GM12878 (cell line): ENCODE measurements around the gene UBAC2. TPM values are rescaled to one million over a fixed set of nuclear protein-coding genes. Genes with fewer than 3 reads are reported as not detected.

ENCODE experiments used
- ATAC-seq: fragments of 200-7000 bp; cut with Tn5 transposase; 3 replicates; pipeline ENCODE4 v1.9.1; 2020; ENCODE audit warnings: mild to moderate bottlenecking, moderate library complexity
- BruUV-seq: library from RNA; stranded (reverse); fragments of 400-500 nt; replicated peaks from 2 replicates; lab custom pipeline; 2021; lab: Mats Ljungman, UMichigan
- CTCF ChIA-PET: fragments of 300-600 bp; sonication (Branson Sonifier 250); formaldehyde crosslinking; extraction: SDS; loops from one replicate; lab custom pipeline; 2021; ENCODE audit warnings: inconsistent platforms; lab: Yijun Ruan, JAX
- POLR2A ChIA-PET: fragments of 350-600 bp; formaldehyde crosslinking; extraction: SDS; loops from one replicate; lab custom pipeline; 2021; ENCODE audit warnings: inconsistent platforms; lab: Charles Lee
- RAD21 ChIA-PET: fragments of 300-600 bp; sonication (Branson Sonifier 250); formaldehyde crosslinking; loops from one replicate; lab custom pipeline; 2023; ENCODE audit warnings: antibody characterized with exemption; ENCODE audit not compliant: unreplicated experiment; lab: Charles Lee
- SMC1A ChIA-PET: fragments of 300-600 bp; sonication (Branson Sonifier 250); formaldehyde crosslinking; loops from one replicate; lab custom pipeline; 2023; ENCODE audit not compliant: unreplicated experiment, uncharacterized antibody; lab: Charles Lee
- DNase-seq: peaks from one replicate; pipeline ENCODE4 v3.0.0-alpha.2; 2011; ENCODE audit warnings: low read depth, low spot score
- FAIRE-seq: peaks from 3 replicates; lab custom pipeline; 2011; peaks lifted over from hg19 to GRCh38; lab: Jason Lieb, UNC
- H2AFZ ChIP-seq: 2 replicates; pipeline ENCODE4 v1.6.0; 2011; ENCODE audit warnings: low read depth, low read length, control low read depth; ENCODE audit not compliant: control insufficient read depth
- H3K27ac ChIP-seq: 2 replicates; pipeline ENCODE4 v1.5.1; 2011; ENCODE audit warnings: control low read depth; ENCODE audit not compliant: control insufficient read depth, insufficient read depth
- H3K27me3 ChIP-seq, 2 experiments: replicated peaks in 1 of 2; 2 replicates each; pipeline versions ENCODE4 v1.6.0 to v1.6.1; 2011; ENCODE audit warnings: low read length in 1 of 2; ENCODE audit not compliant: control insufficient read depth in 2 of 2, insufficient read depth in 2 of 2
- H3K36me3 ChIP-seq, 2 experiments: 2 replicates each; pipeline ENCODE4 v1.5.1; 2011; ENCODE audit warnings: low read length in 1 of 2; ENCODE audit not compliant: control insufficient read depth in 2 of 2, insufficient read depth in 2 of 2
- H3K4me1 ChIP-seq: 2 replicates; pipeline ENCODE4 v1.6.1; 2011; ENCODE audit warnings: mild to moderate bottlenecking, low read length, moderate library complexity, mixed read lengths; ENCODE audit not compliant: control insufficient read depth, insufficient read depth
- H3K4me2 ChIP-seq: 2 replicates; pipeline ENCODE4 v1.6.0; 2011; ENCODE audit warnings: control low read depth; ENCODE audit not compliant: control insufficient read depth, insufficient read depth
- H3K4me3 ChIP-seq: fragments of 200-600 bp; sonication (generic); 2 replicates; pipeline ENCODE4 v1.5.1; 2016
- H3K79me2 ChIP-seq: 2 replicates; pipeline ENCODE4 v1.6.0; 2011; ENCODE audit warnings: low read length; ENCODE audit not compliant: control insufficient read depth, insufficient read depth
- H3K9ac ChIP-seq: 2 replicates; pipeline ENCODE4 v1.8.0; 2011; ENCODE audit warnings: low read length, control low read depth, mixed read lengths; ENCODE audit not compliant: control insufficient read depth, insufficient read depth
- H3K9me3 ChIP-seq: replicated peaks from 3 replicates; pipeline ENCODE4 v1.5.1; 2011; ENCODE audit warnings: mild to moderate bottlenecking, low read length; ENCODE audit not compliant: control insufficient read depth, insufficient read depth
- H4K20me1 ChIP-seq: 2 replicates; pipeline ENCODE4 v1.6.0; 2011; ENCODE audit not compliant: control insufficient read depth, insufficient read depth
- BCL11A ChIP-seq: IDR thresholded peaks from 2 replicates; pipeline ENCODE4 v1.6.1; 2011; ENCODE audit warnings: low read depth, low read length
- CBX5 ChIP-seq: sonication (generic); IDR thresholded peaks from 2 replicates; pipeline ENCODE4 v1.6.1; 2016; ENCODE audit warnings: low read depth, moderate library complexity, mild to moderate bottlenecking, inconsistent platforms
- CHD2 ChIP-seq: IDR thresholded peaks from 2 replicates; pipeline ENCODE4 v1.6.1; 2011; ENCODE audit warnings: low read depth, low read length, improper control_type of control experiment, borderline replicate concordance
- EGR1 ChIP-seq, 2 experiments: IDR thresholded peaks; 1 replicate in 1 of 2; 2 replicates in 1 of 2; pipeline ENCODE4 v1.6.1; 2011 to 2012; ENCODE audit warnings: low read depth in 2 of 2, low read length in 2 of 2, borderline replicate concordance in 1 of 2, mild to moderate bottlenecking in 1 of 2, moderate library complexity in 1 of 2
- IRF4 ChIP-seq: IDR thresholded peaks from 2 replicates; pipeline ENCODE4 v1.6.1; 2011; ENCODE audit warnings: low read depth, low read length
- PML ChIP-seq: IDR thresholded peaks from 2 replicates; pipeline ENCODE4 v1.6.1; 2012; ENCODE audit warnings: low read length, inconsistent platforms
- POU2F2 ChIP-seq: IDR thresholded peaks from 3 replicates; pipeline ENCODE4 v1.6.1; 2011; ENCODE audit warnings: low read depth, mild to moderate bottlenecking, low read length, borderline replicate concordance
- RB1 ChIP-seq: fragments of 450-650 bp; formaldehyde crosslinking; IDR thresholded peaks from 2 replicates; pipeline ENCODE4 v1.6.1; 2017; ENCODE audit warnings: mild to moderate bottlenecking, borderline replicate concordance
- SMC3 ChIP-seq: IDR thresholded peaks from 2 replicates; pipeline ENCODE4 v1.6.1; 2011; ENCODE audit warnings: low read length, improper control_type of control experiment, borderline replicate concordance
- SRF ChIP-seq, 2 experiments: IDR thresholded peaks; 2 replicates each; pipeline ENCODE4 v1.6.1; 2011; ENCODE audit warnings: low read depth in 2 of 2, low read length in 2 of 2, mild to moderate bottlenecking in 1 of 2, moderate library complexity in 1 of 2
- WGBS: methylation state at CpG from one replicate; pipeline ENCODE4 v1.1.6; 2016; ENCODE audit warnings: low lambda C conversion rate; ENCODE audit not compliant: insufficient replicate concordance, insufficient coverage; ENCODE audit errors: missing lambda C conversion rate; 5-methylcytosine and 5-hydroxymethylcytosine counted together
- in situ Hi-C: fragments of 300-500 bp; cut with MboI; formaldehyde crosslinking; loops from 9 replicates; pipeline ENCODE4 v1.14.3; 2018; ENCODE audit warnings: mixed read lengths
- intact Hi-C: fragments of 100-400 bp; cut with micrococcal nuclease; formaldehyde crosslinking; loops from one replicate; pipeline ENCODE4 v1.14.2; 2022; ENCODE audit not compliant: unreplicated experiment
- polyA plus RNA-seq, 11 experiments: library from polyadenylated mRNA; depleted of rRNA in 4 of 11; unstranded in 6 of 11; stranded (reverse) in 5 of 11; fragments of >200 nt; fragmentation: Nextera tagmentation in 4 of 11; fragmentation: Illumina TruSeq in 1 of 11; extraction: Ambion mirVana in 4 of 11; extraction: Trizol in 1 of 11; gene quantifications; 1 replicate in 1 of 11; 2 replicates in 10 of 11; pipeline versions ENCODE4 v1.2.1 to v1.2.3, GENCODE V29; 2011 to 2016; ENCODE audit warnings: inconsistent platforms in 2 of 11, missing spikeins in 2 of 11, low read depth in 1 of 11
- total RNA-seq, 4 experiments: library from RNA; depleted of rRNA in 3 of 4; stranded (reverse); fragments of >200 nt in 3 of 4; fragmentation: Illumina TruSeq in 1 of 4; extraction: Trizol in 1 of 4; gene quantifications; 2 replicates each; pipeline versions ENCODE4 v1.2.1 to v1.2.3, GENCODE V29; 2013 to 2021
- TF ChIP-seq, protein P1 (sequence below): fragments of 450-650 bp; IDR thresholded peaks from 2 replicates; pipeline ENCODE4 v1.6.1; 2017; ENCODE audit warnings: mild to moderate bottlenecking
- TF ChIP-seq, protein P2 (sequence below): fragments of 450-650 bp; IDR thresholded peaks from 2 replicates; pipeline ENCODE4 v1.6.1; 2017; ENCODE audit warnings: low read depth, mild to moderate bottlenecking, moderate library complexity
- TF ChIP-seq, protein P3 (sequence below): fragments of 450-650 bp; formaldehyde crosslinking; IDR thresholded peaks from 2 replicates; pipeline ENCODE4 v1.5.0; 2022; ENCODE audit warnings: mild to moderate bottlenecking, missing genetic modification characterization

UBAC2 gene
- total and polyA plus RNA-seq, 10 of the 15 experiments (the other 5 are each of a cell fraction or from before 2014, with no cell fraction given): 3.0 to 54.6 (median 17.4) TPM

DNA sequence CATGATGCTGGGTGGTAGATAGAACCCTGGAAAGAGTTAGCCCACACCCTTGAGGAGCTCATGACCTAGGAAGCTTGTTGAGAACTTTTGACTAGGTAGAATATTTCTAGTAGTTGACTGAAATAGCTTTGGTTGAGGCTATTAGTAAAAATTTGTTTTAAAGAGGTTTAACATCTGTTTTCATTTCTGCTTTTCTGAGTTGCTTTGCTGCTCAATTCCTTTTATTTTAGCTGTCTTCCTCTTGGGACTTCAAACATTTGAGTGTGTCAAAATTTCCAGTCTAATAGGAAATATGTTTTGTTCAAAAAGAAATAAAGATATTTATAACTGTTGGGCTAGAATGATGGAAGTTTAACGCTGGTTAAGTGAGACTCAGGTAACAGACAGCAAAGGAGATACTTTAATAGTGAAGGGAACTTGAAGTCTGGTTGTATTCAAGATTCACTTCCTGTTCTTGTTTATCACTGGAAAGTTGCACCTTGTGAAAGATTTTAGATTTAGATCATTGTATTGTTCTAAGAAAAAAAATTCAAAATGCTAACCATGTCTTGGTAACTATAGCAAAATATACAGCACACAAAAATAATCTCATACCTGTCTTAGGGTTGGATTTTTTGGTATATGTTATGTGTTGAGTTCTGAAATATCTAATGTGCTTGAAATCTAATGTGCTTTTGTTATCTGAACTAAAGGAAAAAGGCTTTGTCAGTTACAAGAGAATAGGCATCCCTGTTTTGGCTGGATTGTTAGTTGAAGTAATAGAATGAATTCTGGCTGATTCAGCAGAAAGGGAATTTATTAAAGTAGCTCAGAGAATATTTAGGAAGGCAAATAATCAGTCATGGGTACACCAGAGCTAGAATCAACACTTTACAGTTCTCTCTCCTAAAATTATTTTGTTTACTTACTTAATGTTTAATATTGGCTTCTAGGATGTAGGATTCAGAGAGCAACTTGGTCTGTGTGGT lies 81.9 kb downstream of the UBAC2 start:
- Histone ChIP-seq H4K20me1 (no peaks in the 10 kb centered on the region), H2AFZ (no peak overlapping the region), H3K9ac (peak overlapping the region; percentile 24), H3K79me2 (peaks cover 16% of the 10 kb centered on the region), H3K27ac (peak overlapping the region; percentile 79), H3K4me3 (peak overlapping the region; percentile 14; the same call in 1 of the 2 replicates), H3K9me3 (no peaks in the 10 kb centered on the region), H3K4me1 (peaks cover 60% of the 10 kb centered on the region), H3K4me2 (peak overlapping the region; percentile 80), H3K36me3 (no peaks in the 10 kb centered on the region; a peak in 2 of 4 replicates), H3K27me3 (no peaks in the 10 kb centered on the region)
- intact Hi-C loops: loop anchor here (2.0 to 5.0 kb wide), 2 partner anchors 18 to 150 kb away; no protein-coding TSS in a partner anchor
- CTCF ChIA-PET: interaction anchor here (0.5 to 6.7 kb wide), 17 partner anchors 11 to 319 kb away, joined by 3 to 54 read pairs (median 4); no protein-coding TSS in a partner anchor
- no peak for DNase-seq
- SMC1A ChIA-PET: interaction anchor here (0.6 to 8.5 kb wide), 35 partner anchors 11 to 153 kb away, joined by 3 to 132 read pairs (median 5); partner anchors contain the start of genes GPR18 and GPR183
- ATAC-seq: peak; percentile 75
- POLR2A ChIA-PET: interaction anchor here (0.7 to 4.6 kb wide), 12 partner anchors 9 to 138 kb away, joined by 3 to 28 read pairs (median 4); no protein-coding TSS in a partner anchor
- 0% methylated on average over 1 of the region's 1 CpG for WGBS
- BruUV-seq: no TSS peak
- in situ Hi-C loops: no loop called here
- FAIRE-seq: peak; percentile 41
- RAD21 ChIA-PET: interaction anchor here (0.7 to 7.9 kb wide), 27 partner anchors 8 to 433 kb away, joined by 3 to 106 read pairs (median 5); partner anchors contain the start of genes GPR18, GPR183, TM9SF2 and UBAC2
- peak; percentile 7; the same call in 1 of the 3 replicates for TF ChIP-seq POU2F2
- no peak for TF ChIP-seq SRF (IDR thresholded peaks at IDR 0.05; ENCODE audit: low read depth in 2 of 2, low read length in 2 of 2)
- TF ChIP-seq, protein P1, sequence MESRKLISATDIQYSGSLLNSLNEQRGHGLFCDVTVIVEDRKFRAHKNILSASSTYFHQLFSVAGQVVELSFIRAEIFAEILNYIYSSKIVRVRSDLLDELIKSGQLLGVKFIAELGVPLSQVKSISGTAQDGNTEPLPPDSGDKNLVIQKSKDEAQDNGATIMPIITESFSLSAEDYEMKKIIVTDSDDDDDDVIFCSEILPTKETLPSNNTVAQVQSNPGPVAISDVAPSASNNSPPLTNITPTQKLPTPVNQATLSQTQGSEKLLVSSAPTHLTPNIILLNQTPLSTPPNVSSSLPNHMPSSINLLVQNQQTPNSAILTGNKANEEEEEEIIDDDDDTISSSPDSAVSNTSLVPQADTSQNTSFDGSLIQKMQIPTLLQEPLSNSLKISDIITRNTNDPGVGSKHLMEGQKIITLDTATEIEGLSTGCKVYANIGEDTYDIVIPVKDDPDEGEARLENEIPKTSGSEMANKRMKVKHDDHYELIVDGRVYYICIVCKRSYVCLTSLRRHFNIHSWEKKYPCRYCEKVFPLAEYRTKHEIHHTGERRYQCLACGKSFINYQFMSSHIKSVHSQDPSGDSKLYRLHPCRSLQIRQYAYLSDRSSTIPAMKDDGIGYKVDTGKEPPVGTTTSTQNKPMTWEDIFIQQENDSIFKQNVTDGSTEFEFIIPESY: no peak
- TF ChIP-seq CBX5: peak; percentile 70; the same call in 1 of the 2 replicates
- TF ChIP-seq CHD2: no peak
- TF ChIP-seq IRF4: peak; percentile 61; the same call in 1 of the 2 replicates
- peak; percentile 72; the same call in 1 of the 2 replicates for TF ChIP-seq BCL11A
- TF ChIP-seq RB1: no peak
- peak; percentile 41; the same call in 1 of the 2 replicates for TF ChIP-seq PML
- TF ChIP-seq SMC3: no peak
- no peak for TF ChIP-seq EGR1 (IDR thresholded peaks at IDR 0.05; ENCODE audit: borderline replicate concordance in 1 of 2, low read depth in 2 of 2, low read length in 2 of 2)
- TF ChIP-seq, protein P2, sequence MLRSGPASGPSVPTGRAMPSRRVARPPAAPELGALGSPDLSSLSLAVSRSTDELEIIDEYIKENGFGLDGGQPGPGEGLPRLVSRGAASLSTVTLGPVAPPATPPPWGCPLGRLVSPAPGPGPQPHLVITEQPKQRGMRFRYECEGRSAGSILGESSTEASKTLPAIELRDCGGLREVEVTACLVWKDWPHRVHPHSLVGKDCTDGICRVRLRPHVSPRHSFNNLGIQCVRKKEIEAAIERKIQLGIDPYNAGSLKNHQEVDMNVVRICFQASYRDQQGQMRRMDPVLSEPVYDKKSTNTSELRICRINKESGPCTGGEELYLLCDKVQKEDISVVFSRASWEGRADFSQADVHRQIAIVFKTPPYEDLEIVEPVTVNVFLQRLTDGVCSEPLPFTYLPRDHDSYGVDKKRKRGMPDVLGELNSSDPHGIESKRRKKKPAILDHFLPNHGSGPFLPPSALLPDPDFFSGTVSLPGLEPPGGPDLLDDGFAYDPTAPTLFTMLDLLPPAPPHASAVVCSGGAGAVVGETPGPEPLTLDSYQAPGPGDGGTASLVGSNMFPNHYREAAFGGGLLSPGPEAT: peak; percentile 89
- TF ChIP-seq, protein P3, sequence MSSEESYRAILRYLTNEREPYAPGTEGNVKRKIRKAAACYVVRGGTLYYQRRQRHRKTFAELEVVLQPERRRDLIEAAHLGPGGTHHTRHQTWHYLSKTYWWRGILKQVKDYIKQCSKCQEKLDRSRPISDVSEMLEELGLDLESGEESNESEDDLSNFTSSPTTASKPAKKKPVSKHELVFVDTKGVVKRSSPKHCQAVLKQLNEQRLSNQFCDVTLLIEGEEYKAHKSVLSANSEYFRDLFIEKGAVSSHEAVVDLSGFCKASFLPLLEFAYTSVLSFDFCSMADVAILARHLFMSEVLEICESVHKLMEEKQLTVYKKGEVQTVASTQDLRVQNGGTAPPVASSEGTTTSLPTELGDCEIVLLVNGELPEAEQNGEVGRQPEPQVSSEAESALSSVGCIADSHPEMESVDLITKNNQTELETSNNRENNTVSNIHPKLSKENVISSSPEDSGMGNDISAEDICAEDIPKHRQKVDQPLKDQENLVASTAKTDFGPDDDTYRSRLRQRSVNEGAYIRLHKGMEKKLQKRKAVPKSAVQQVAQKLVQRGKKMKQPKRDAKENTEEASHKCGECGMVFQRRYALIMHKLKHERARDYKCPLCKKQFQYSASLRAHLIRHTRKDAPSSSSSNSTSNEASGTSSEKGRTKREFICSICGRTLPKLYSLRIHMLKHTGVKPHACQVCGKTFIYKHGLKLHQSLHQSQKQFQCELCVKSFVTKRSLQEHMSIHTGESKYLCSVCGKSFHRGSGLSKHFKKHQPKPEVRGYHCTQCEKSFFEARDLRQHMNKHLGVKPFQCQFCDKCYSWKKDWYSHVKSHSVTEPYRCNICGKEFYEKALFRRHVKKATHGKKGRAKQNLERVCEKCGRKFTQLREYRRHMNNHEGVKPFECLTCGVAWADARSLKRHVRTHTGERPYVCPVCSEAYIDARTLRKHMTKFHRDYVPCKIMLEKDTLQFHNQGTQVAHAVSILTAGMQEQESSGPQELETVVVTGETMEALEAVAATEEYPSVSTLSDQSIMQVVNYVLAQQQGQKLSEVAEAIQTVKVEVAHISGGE (CRISPR knock-in tag): no peak
